IMR-90 (cell line): ENCODE results near the gene FOXN3. TPM values are rescaled to one million over a fixed set of nuclear protein-coding genes. Genes with fewer than 3 reads are reported as not detected.

Experiments
- ATAC-seq: fragments of 200-7000 bp; cut with Tn5 transposase; 2 replicates; pipeline ENCODE4 v1.9.1; 2020; ENCODE audit warnings: low read depth, mild to moderate bottlenecking, moderate library complexity
- BruUV-seq: library from RNA; stranded (reverse); fragments of 400-500 nt; replicated peaks from 2 replicates; lab custom pipeline; 2021; lab: Mats Ljungman, UMichigan
- CTCF ChIA-PET: fragments of 300-600 bp; formaldehyde crosslinking; extraction: SDS; loops from one replicate; lab custom pipeline; 2021; ENCODE audit warnings: antibody characterized with exemption; lab: Yijun Ruan, JAX
- POLR2A ChIA-PET: fragments of 300-600 bp; sonication (Branson Sonifier 250); formaldehyde crosslinking; loops from one replicate; lab custom pipeline; 2022; ENCODE audit warnings: antibody characterized with exemption; ENCODE audit not compliant: unreplicated experiment; lab: Charles Lee
- DNase-seq: peaks from one replicate; pipeline ENCODE4 v3.0.0; 2013
- H2AFZ ChIP-seq: replicated peaks from 2 replicates; pipeline ENCODE3; 2013; ENCODE audit warnings: low read length, mild to moderate bottlenecking; ENCODE audit not compliant: poor library complexity
- H2AK5ac ChIP-seq: 2 replicates; pipeline ENCODE4 v1.6.1; 2013; ENCODE audit warnings: low read depth, low read length, inconsistent platforms
- H2AK9ac ChIP-seq: replicated peaks from 2 replicates; pipeline ENCODE3; 2013; ENCODE audit warnings: mild to moderate bottlenecking, low read depth, low read length, moderate library complexity; ENCODE audit not compliant: poor library complexity
- H2BK120ac ChIP-seq: 2 replicates; pipeline ENCODE4 v1.6.1; 2013; ENCODE audit warnings: low read depth, low read length, inconsistent platforms
- H2BK15ac ChIP-seq: 3 replicates; pipeline ENCODE4 v1.6.1; 2013; ENCODE audit warnings: low read depth, low read length, inconsistent platforms
- H2BK20ac ChIP-seq: 2 replicates; pipeline ENCODE4 v1.6.1; 2013; ENCODE audit warnings: low read depth, mild to moderate bottlenecking, inconsistent platforms, low read length, moderate library complexity
- H2BK5ac ChIP-seq: 2 replicates; pipeline ENCODE4 v1.6.1; 2013; ENCODE audit warnings: mild to moderate bottlenecking, low read depth, low read length, inconsistent platforms; ENCODE audit not compliant: poor library complexity, severe bottlenecking
- H3K14ac ChIP-seq: replicated peaks from 2 replicates; pipeline ENCODE4 v1.6.1; 2013; ENCODE audit warnings: low read depth, low read length, inconsistent platforms
- H3K18ac ChIP-seq: 2 replicates; pipeline ENCODE4 v1.6.1; 2013; ENCODE audit warnings: low read depth, low read length, control low read depth
- H3K23ac ChIP-seq: 2 replicates; pipeline ENCODE4 v1.6.1; 2013; ENCODE audit warnings: low read depth, low read length, inconsistent platforms
- H3K27ac ChIP-seq: 2 replicates; pipeline ENCODE4 v1.5.1; 2013; ENCODE audit warnings: mild to moderate bottlenecking, control low read depth, low read length; ENCODE audit not compliant: insufficient read depth
- H3K27me3 ChIP-seq: 2 replicates; pipeline ENCODE4 v1.6.1; 2013; ENCODE audit warnings: low read length; ENCODE audit not compliant: control insufficient read depth, insufficient read depth
- H3K36me3 ChIP-seq: 2 replicates; pipeline ENCODE4 v1.6.1; 2013; ENCODE audit warnings: low read length, mixed read lengths; ENCODE audit not compliant: control insufficient read depth, insufficient read depth
- H3K4ac ChIP-seq: 2 replicates; pipeline ENCODE4 v1.6.1; 2013; ENCODE audit warnings: low read depth, low read length, inconsistent platforms
- H3K4me1 ChIP-seq: 2 replicates; pipeline ENCODE4 v1.6.1; 2013; ENCODE audit warnings: low read length, mixed read lengths; ENCODE audit not compliant: control insufficient read depth, insufficient read depth
- H3K4me2 ChIP-seq: 2 replicates; pipeline ENCODE4 v1.6.1; 2013; ENCODE audit warnings: low read depth, mild to moderate bottlenecking, control low read depth, low read length, moderate library complexity
- H3K4me3 ChIP-seq: 2 replicates; pipeline ENCODE4 v1.5.1; 2013; ENCODE audit warnings: low read depth, mild to moderate bottlenecking, control low read depth, low read length, moderate library complexity; ENCODE audit not compliant: insufficient read depth
- H3K56ac ChIP-seq: 2 replicates; pipeline ENCODE4 v1.6.1; 2013; ENCODE audit warnings: low read length, inconsistent platforms; ENCODE audit not compliant: insufficient read depth; ENCODE audit errors: extremely low read depth
- H3K79me1 ChIP-seq, 2 experiments: 2 replicates each; pipeline ENCODE4 v1.6.1; 2013; ENCODE audit warnings: low read length in 2 of 2, inconsistent platforms in 1 of 2, low read depth in 1 of 2
- H3K9ac ChIP-seq: 2 replicates; pipeline ENCODE4 v1.6.1; 2013; ENCODE audit warnings: low read depth, low read length, control low read depth
- H3K9me1 ChIP-seq: 2 replicates; pipeline ENCODE4 v1.6.1; 2013; ENCODE audit warnings: low read length, inconsistent platforms; ENCODE audit not compliant: insufficient read depth
- H3K9me3 ChIP-seq: 2 replicates; pipeline ENCODE4 v1.6.1; 2013; ENCODE audit warnings: low read length; ENCODE audit not compliant: control insufficient read depth, insufficient read depth
- H4K20me1 ChIP-seq: 2 replicates; pipeline ENCODE4 v1.6.1; 2013; ENCODE audit warnings: low read length, inconsistent platforms; ENCODE audit not compliant: insufficient read depth
- H4K5ac ChIP-seq: 2 replicates; pipeline ENCODE4 v1.6.1; 2013; ENCODE audit warnings: mild to moderate bottlenecking, low read depth, low read length, control low read depth
- H4K8ac ChIP-seq, 2 experiments: 2 replicates each; pipeline ENCODE4 v1.6.1; 2013; ENCODE audit warnings: low read depth in 2 of 2, low read length in 2 of 2, control low read depth in 1 of 2, inconsistent platforms in 1 of 2
- H4K91ac ChIP-seq: 2 replicates; pipeline ENCODE4 v1.6.1; 2013; ENCODE audit warnings: low read depth, low read length, inconsistent platforms; ENCODE audit not compliant: insufficient read depth
- MXI1 ChIP-seq: IDR thresholded peaks from 2 replicates; pipeline ENCODE4 v1.6.1; 2012; ENCODE audit warnings: low read depth, mild to moderate bottlenecking, low read length, moderate library complexity, borderline replicate concordance
- POLR2A ChIP-seq: IDR thresholded peaks from 2 replicates; pipeline ENCODE4 v1.6.1; 2012; ENCODE audit warnings: mild to moderate bottlenecking, low read depth, low read length
- WGBS, 2 experiments: methylation state at CpG; one replicate each; pipeline versions ENCODE4 v1.1.5 to v1.1.7; 2013; ENCODE audit warnings: missing lambda C conversion rate in 2 of 2; ENCODE audit not compliant: insufficient read length in 1 of 2; ENCODE audit errors: extremely low coverage in 2 of 2; 5-methylcytosine and 5-hydroxymethylcytosine counted together
- dilution Hi-C: fragments of 300-500 bp; cut with HindIII; formaldehyde crosslinking; loops from one replicate; pipeline ENCODE4 v1.14.3; 2018; ENCODE audit warnings: low sequenced_read_pairs; ENCODE audit not compliant: unreplicated experiment
- in situ Hi-C: fragments of 300-500 bp; cut with MboI; formaldehyde crosslinking; loops from 3 replicates; pipeline ENCODE4 v1.14.3; 2019; ENCODE audit warnings: low sequenced_read_pairs, inconsistent platforms, mixed read lengths
- intact Hi-C: fragments of 100-400 bp; cut with micrococcal nuclease; formaldehyde crosslinking; loops from 2 replicates; pipeline ENCODE4 v1.10.0; 2022
- polyA plus RNA-seq, 3 experiments: library from polyadenylated mRNA; depleted of rRNA; stranded (reverse); fragments of >200 nt; gene quantifications; 2 replicates each; pipeline ENCODE4 v1.2.3, GENCODE V29; 2012; ENCODE audit warnings: low replicate concordance in 1 of 3
- total RNA-seq: library from RNA; depleted of rRNA; stranded (reverse); fragments of >200 nt; gene quantifications from 2 replicates; pipeline ENCODE4 v1.2.3, GENCODE V29; 2012

Gene FOXN3
- total and polyA plus RNA-seq, 2 of the 4 experiments (the other 2 are of a cell fraction), result 22.6 to 33.7 TPM

DNA sequence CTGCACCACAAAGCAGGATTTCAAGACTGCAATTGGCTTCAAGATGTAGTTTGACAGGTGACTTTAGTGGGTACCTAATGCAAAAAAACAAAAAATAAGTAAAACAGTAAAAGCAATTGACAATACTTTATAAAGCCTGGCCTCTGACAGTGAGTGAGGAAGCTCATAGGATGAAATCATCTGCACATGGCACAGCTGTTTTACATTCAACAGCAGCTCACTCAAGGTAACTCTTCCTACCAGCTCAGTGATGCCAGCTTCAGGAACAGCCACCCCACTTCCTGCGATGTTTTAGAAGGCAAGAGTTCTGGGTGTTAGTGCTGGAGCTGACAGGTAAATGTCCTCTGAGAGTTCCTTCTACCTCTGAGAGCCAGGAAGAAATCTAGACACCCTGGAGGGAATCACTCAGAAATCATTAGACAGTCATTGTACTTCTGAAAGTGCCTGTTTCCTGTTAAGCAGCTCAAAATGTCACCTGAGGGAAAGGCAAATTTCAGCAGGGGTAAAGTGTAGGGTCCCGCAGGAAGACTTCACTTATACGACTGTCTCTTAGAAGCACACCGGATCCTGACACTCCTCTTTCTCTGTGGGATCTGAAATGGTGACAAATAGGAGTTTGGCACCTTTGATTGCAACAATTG, 99.9 kb downstream of the FOXN3 start:
- Histone ChIP-seq H3K4me2 (no peak overlapping the region), H3K9me1 (peaks cover 12% of the 10 kb centered on the region), H2BK20ac (no peak overlapping the region), H4K8ac (no peak overlapping the region), H2BK15ac (no peak overlapping the region), H3K36me3 (peaks cover 4% of the 10 kb centered on the region; the same call in 1 of the 2 replicates), H3K27me3 (no peaks in the 10 kb centered on the region), H3K23ac (no peak overlapping the region), H3K14ac (no peak overlapping the region), H3K9ac (no peak overlapping the region), H2AFZ (no peak overlapping the region), H2BK120ac (no peak overlapping the region), H3K56ac (no peak overlapping the region), H3K4me3 (no peak overlapping the region), H2AK9ac (no peak overlapping the region), H3K18ac (no peak overlapping the region), H3K4me1 (peaks cover 6% of the 10 kb centered on the region), H4K5ac (no peak overlapping the region), H2BK5ac (no peak overlapping the region), H3K4ac (no peak overlapping the region), H4K91ac (no peak overlapping the region), H3K27ac (no peak overlapping the region), H3K9me3 (no peaks in the 10 kb centered on the region), H4K20me1 (peaks cover 14% of the 10 kb centered on the region), H3K79me1 (peaks cover 50 to 79% of the 10 kb centered on the region in 2 experiments), H2AK5ac (no peak overlapping the region)
- dilution Hi-C loops, result no loop called here
- no CpG with 5 or more reads among the region's 4 CpGs for WGBS, 2 experiments
- intact Hi-C loops, result no loop called here
- ATAC-seq, result no peak
- no peak for DNase-seq
- in situ Hi-C loops, result no loop called here
- BruUV-seq, result no TSS peak
- ChIA-PET CTCF (no interaction called here), POLR2A (no interaction called here)
- TF ChIP-seq POLR2A (no peak), MXI1 (no peak)
